Stimulated activated CD4-positive, alpha-beta T cell treated with anti-CD3 and anti-CD28 coated beads, Interleukin-4, amount 100 ng/mL, for 1 hour (primary cell): ENCODE data around the gene DDC.

ENCODE experiments used
- DNase-seq: peaks from one replicate; pipeline ENCODE4 v3.0.0-alpha.2; 2020

The DDC gene

GRCh38 chr7:50449501-50449880 lies 115.7 kb downstream of the DDC start:
- DNase-seq: no peak

GRCh38 chr7:50448823-50449222 lies 116.4 kb downstream of the DDC start:
- DNase-seq: no peak

- DNase-seq: no peak
Observed at GRCh38 chr7:50446542-50446960, 118.7 kb downstream of the DDC start.

- no peak for DNase-seq
Observed at GRCh38 chr7:50436133-50436806, 128.9 kb downstream of the DDC start.

- DNase-seq: no peak
Observed at GRCh38 chr7:50431722-50432305, 133.4 kb downstream of the DDC start.

- no peak for DNase-seq
Observed at GRCh38 chr7:50431316-50431715, 133.9 kb downstream of the DDC start.

GRCh38 chr7:50428911-50429310 lies 136.3 kb downstream of the DDC start:
- no peak for DNase-seq

GRCh38 chr7:50427518-50427917 lies 137.7 kb downstream of the DDC start:
- no peak for DNase-seq

- DNase-seq: no peak
Observed at GRCh38 chr7:50426280-50427045, 138.7 kb downstream of the DDC start.

- DNase-seq: no peak
Observed at GRCh38 chr7:50425318-50425717, 139.9 kb downstream of the DDC start.

GRCh38 chr7:50423860-50424259 lies 141.3 kb downstream of the DDC start:
- DNase-seq: no peak

- no peak for DNase-seq
Observed at GRCh38 chr7:50422858-50423257, 142.3 kb downstream of the DDC start.

- no peak for DNase-seq
Observed at GRCh38 chr7:50421043-50421442, 144.2 kb downstream of the DDC start.

GRCh38 chr7:50418526-50419290 lies 146.5 kb downstream of the DDC start:
- DNase-seq: no peak

- peak; percentile 69 for DNase-seq
Observed at GRCh38 chr7:50418086-50418515, 147.1 kb downstream of the DDC start.

GRCh38 chr7:50416527-50417182 lies 148.6 kb downstream of the DDC start:
- DNase-seq: no peak

GRCh38 chr7:50415844-50416364 lies 149.3 kb downstream of the DDC start:
- no peak for DNase-seq

- no peak for DNase-seq
Observed at GRCh38 chr7:50413561-50413960, 151.6 kb downstream of the DDC start.

- no peak for DNase-seq
Observed at GRCh38 chr7:50412973-50413372, 152.2 kb downstream of the DDC start.

GRCh38 chr7:50411332-50411731 lies 153.9 kb downstream of the DDC start:
- no peak for DNase-seq

- no peak for DNase-seq
Observed at GRCh38 chr7:50409856-50410745, 155.1 kb downstream of the DDC start.
